Caco-2 (cell line): ENCODE measurements around the gene SNRNP40. TPM values are rescaled to one million over a fixed set of nuclear protein-coding genes. Genes with fewer than 3 reads are reported as not detected.

ENCODE experiments used
- BruUV-seq: library from RNA; stranded (reverse); fragments of 400-500 nt; replicated peaks from 2 replicates; lab custom pipeline; 2021; lab: Mats Ljungman, UMichigan
- CTCF ChIA-PET: fragments of 300-600 bp; sonication (Branson Sonifier 250); formaldehyde crosslinking; loops from one replicate; lab custom pipeline; 2022; ENCODE audit warnings: antibody characterized with exemption; lab: Charles Lee
- POLR2A ChIA-PET: fragments of 300-600 bp; sonication (Branson Sonifier 250); formaldehyde crosslinking; loops from one replicate; lab custom pipeline; 2022; ENCODE audit warnings: antibody characterized with exemption; lab: Charles Lee
- DNase-seq, 2 experiments: peaks; one replicate each; pipeline versions ENCODE4 v3.0.0 to v3.0.0-alpha.2; 2020 to 2022
- H3K27me3 ChIP-seq: replicated peaks from 2 replicates; pipeline ENCODE4 v1.6.0; 2011; ENCODE audit warnings: low read length; ENCODE audit not compliant: control insufficient read depth, insufficient read depth
- H3K36me3 ChIP-seq: 2 replicates; pipeline ENCODE4 v1.5.1; 2011; ENCODE audit warnings: low read length; ENCODE audit not compliant: control insufficient read depth, insufficient read depth
- H3K4me1 ChIP-seq: fragments of 250-450 bp; sonication (Bioruptor Pico); 2 replicates; pipeline ENCODE4 v1.5.1; 2020; ENCODE audit warnings: mild to moderate bottlenecking
- H3K4me3 ChIP-seq: 2 replicates; pipeline ENCODE4 v1.5.1; 2011; ENCODE audit warnings: low read depth, mild to moderate bottlenecking, control low read depth, low read length
- H3K9me3 ChIP-seq: fragments of 250-450 bp; sonication (Bioruptor Pico); 2 replicates; pipeline ENCODE4 v1.5.1; 2020; ENCODE audit warnings: mild to moderate bottlenecking, moderate library complexity
- H3K27ac Mint-ChIP-seq: one replicate; pipeline ENCODE4 v1.8.0; 2022; ENCODE audit warnings: mixed read lengths; ENCODE audit not compliant: unreplicated experiment
- H3K27me3 Mint-ChIP-seq: one replicate; pipeline ENCODE4 v1.8.0; 2022; ENCODE audit warnings: mixed read lengths; ENCODE audit not compliant: insufficient read depth, unreplicated experiment
- H3K36me3 Mint-ChIP-seq: one replicate; pipeline ENCODE4 v1.8.0; 2022; ENCODE audit warnings: mild to moderate bottlenecking, mixed read lengths; ENCODE audit not compliant: insufficient read depth, unreplicated experiment
- H3K4me1 Mint-ChIP-seq: one replicate; pipeline ENCODE4 v1.8.0; 2022; ENCODE audit warnings: low read depth, mixed read lengths; ENCODE audit not compliant: unreplicated experiment
- H3K4me3 Mint-ChIP-seq: one replicate; pipeline ENCODE4 v1.8.0; 2022; ENCODE audit warnings: mild to moderate bottlenecking, moderate library complexity, mixed read lengths; ENCODE audit not compliant: unreplicated experiment
- H3K9me3 Mint-ChIP-seq: one replicate; pipeline ENCODE4 v1.8.0; 2022; ENCODE audit warnings: mixed read lengths; ENCODE audit not compliant: unreplicated experiment
- CTCF ChIP-seq, 2 experiments: fragments of 200-600 bp in 1 of 2; IDR thresholded peaks; 1 replicate in 1 of 2; 2 replicates in 1 of 2; pipeline versions ENCODE4 v1.5.1 to v1.8.0; 2011 to 2022; ENCODE audit warnings: antibody characterized with exemption in 1 of 2, control low read depth in 1 of 2, inconsistent platforms in 1 of 2, low read depth in 1 of 2, low read length in 1 of 2, mild to moderate bottlenecking in 1 of 2, moderate library complexity in 1 of 2; ENCODE audit not compliant: insufficient read depth in 1 of 2, severe bottlenecking in 1 of 2, unreplicated experiment in 1 of 2
- intact Hi-C: fragments of 100-400 bp; cut with micrococcal nuclease; formaldehyde crosslinking; loops from one replicate; pipeline ENCODE4 v1.10.0; 2022; ENCODE audit not compliant: unreplicated experiment
- total RNA-seq: library from RNA; stranded (reverse); gene quantifications from 2 replicates; pipeline ENCODE4 v1.2.3, GENCODE V29; 2022

Gene SNRNP40
- total RNA-seq, 1 experiment from 2014 or later = 49.5 TPM

GRCh38 chr1:31261916-31262315 lies 34.7 kb downstream of the SNRNP40 start:
- H3K9me3 Mint-ChIP-seq = no peaks in the 10 kb centered on the region
- Histone ChIP-seq H3K9me3 (no peaks in the 10 kb centered on the region), H3K36me3 (no peaks in the 10 kb centered on the region), H3K4me3 (no peak overlapping the region), H3K4me1 (no peaks in the 10 kb centered on the region), H3K27me3 (no peaks in the 10 kb centered on the region)
- H3K4me3 Mint-ChIP-seq = no peak overlapping the region
- no peaks in the 10 kb centered on the region for H3K4me1 Mint-ChIP-seq
- H3K36me3 Mint-ChIP-seq = peaks cover 70% of the 10 kb centered on the region
- no peaks in the 10 kb centered on the region for H3K27me3 Mint-ChIP-seq
- no peak overlapping the region for H3K27ac Mint-ChIP-seq
- CTCF ChIA-PET = no interaction called here
- DNase-seq = no peak
- POLR2A ChIA-PET = interaction anchor here (1.2 kb wide), 1 partner anchor 35 kb away, joined by 11 read pairs; the partner anchor contains the start of genes SNRNP40 and ZCCHC17
- intact Hi-C loops = no loop called here
- BruUV-seq = no TSS peak
- TF ChIP-seq CTCF (IDR thresholded peaks at IDR 0.05; ENCODE audit: insufficient read depth in 1 of 2, low read depth in 1 of 2, low read length in 1 of 2, severe bottlenecking in 1 of 2, unreplicated experiment in 1 of 2) = no peak

GRCh38 chr1:31259746-31260145 lies 36.8 kb downstream of the SNRNP40 start:
- intact Hi-C loops = no loop called here
- Histone ChIP-seq H3K27me3 (no peaks in the 10 kb centered on the region), H3K4me3 (no peak overlapping the region), H3K4me1 (no peaks in the 10 kb centered on the region), H3K9me3 (no peaks in the 10 kb centered on the region), H3K36me3 (no peaks in the 10 kb centered on the region)
- H3K4me3 Mint-ChIP-seq = no peak overlapping the region
- no peak for DNase-seq
- CTCF ChIA-PET = no interaction called here
- H3K9me3 Mint-ChIP-seq = no peaks in the 10 kb centered on the region
- POLR2A ChIA-PET = no interaction called here
- H3K4me1 Mint-ChIP-seq = no peaks in the 10 kb centered on the region
- H3K27me3 Mint-ChIP-seq = no peaks in the 10 kb centered on the region
- TF ChIP-seq CTCF (IDR thresholded peaks at IDR 0.05; ENCODE audit: insufficient read depth in 1 of 2, low read depth in 1 of 2, low read length in 1 of 2, severe bottlenecking in 1 of 2, unreplicated experiment in 1 of 2) = no peak
- H3K36me3 Mint-ChIP-seq = peaks cover 48% of the 10 kb centered on the region
- no TSS peak for BruUV-seq
- H3K27ac Mint-ChIP-seq = no peak overlapping the region

GRCh38 chr1:31258581-31258980 lies 38.0 kb downstream of the SNRNP40 start:
- DNase-seq = no peak
- Mint-ChIP-seq H3K36me3 (peaks cover 44% of the 10 kb centered on the region), H3K4me3 (no peak overlapping the region)

More at GRCh38 chr1:31258581-31258980, 38.0 kb downstream of the SNRNP40 start:
- Histone ChIP-seq H3K4me3 (no peak overlapping the region), H3K9me3 (no peaks in the 10 kb centered on the region), H3K4me1 (no peaks in the 10 kb centered on the region), H3K36me3 (no peaks in the 10 kb centered on the region), H3K27me3 (no peaks in the 10 kb centered on the region)
- intact Hi-C loops = no loop called here
- Mint-ChIP-seq H3K27ac (no peak overlapping the region), H3K4me1 (no peaks in the 10 kb centered on the region), H3K9me3 (no peaks in the 10 kb centered on the region), H3K27me3 (no peaks in the 10 kb centered on the region)
- no TSS peak for BruUV-seq
- ChIA-PET CTCF (no interaction called here), POLR2A (no interaction called here)
- no peak for TF ChIP-seq CTCF (IDR thresholded peaks at IDR 0.05; ENCODE audit: insufficient read depth in 1 of 2, low read depth in 1 of 2, low read length in 1 of 2, severe bottlenecking in 1 of 2, unreplicated experiment in 1 of 2)
